ENCODE results near the gene TSR1. TPM values are rescaled to one million over a fixed set of nuclear protein-coding genes. Genes with fewer than 3 reads are reported as not detected.

Gene TSR1
- total and polyA plus RNA-seq, 7 experiments from 2014 or later, result 13.1 to 42.8 (median 28.4) TPM

DNA sequence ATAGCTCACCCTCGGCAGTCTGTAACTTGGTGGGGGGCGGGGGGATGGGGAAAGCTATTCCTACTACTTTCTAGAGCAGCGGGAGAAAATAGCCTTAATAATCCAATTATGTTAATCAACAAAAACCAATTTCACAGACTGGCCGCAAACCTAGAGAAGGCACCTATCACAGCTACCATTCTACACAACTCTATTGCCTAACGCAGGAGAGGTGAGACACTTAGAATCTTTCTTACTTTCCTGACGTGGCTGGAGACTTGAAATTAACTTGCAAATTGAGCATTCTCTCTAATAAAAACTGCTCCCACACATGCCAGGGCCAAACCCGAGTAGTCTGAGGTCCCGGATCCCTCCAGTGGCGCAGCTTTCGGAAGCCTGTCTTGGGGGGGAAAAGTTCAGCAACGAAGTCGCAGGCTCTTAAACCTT is 33.5 kb downstream of the TSR1 start:
- ChIA-PET POLR2A (interaction anchor here (0.5 to 2.4 kb wide), 16 partner anchors 11 to 292 kb away, joined by 3 to 21 read pairs (median 3); partner anchors contain the start of genes DPH1, HIC1 and TSR1), CTCF (interaction anchor here (0.9 kb wide), 1 partner anchor 20 kb away, joined by 3 read pairs; no protein-coding TSS in a partner anchor)
- ATAC-seq, result no peak
- Mint-ChIP-seq H3K27ac (peak overlapping the region; percentile 76 to 95 (median 84)), H3K27me3 (no peaks in the 10 kb centered on the region), H3K36me3 (peaks cover 8 to 26% (median 12%) of the 10 kb centered on the region in 5 donors), H3K4me1 (peaks cover 25 to 66% (median 51%) of the 10 kb centered on the region in 7 donors), H3K4me3 (peak overlapping the region; percentile 90 to 98 (median 92)), H3K9me3 (no peaks in the 10 kb centered on the region)
- Histone ChIP-seq H3K36me3 (ENCODE audit: control insufficient read depth in 2 of 3, insufficient read depth in 3 of 3, low read length in 3 of 3) (peaks cover 4 to 28% (median 5%) of the 10 kb centered on the region in 3 experiments), H3K4me3 (ENCODE audit: low read length) (peak overlapping the region; percentile 75), H3K4me1 (ENCODE audit: control insufficient read depth in 2 of 2, insufficient read depth in 2 of 2, low read length in 2 of 2) (peaks cover 9 to 13% of the 10 kb centered on the region in 2 donors), H3K27me3 (ENCODE audit: control insufficient read depth in 2 of 2, insufficient read depth in 2 of 2, low read length in 2 of 2) (no peaks in the 10 kb centered on the region), H3K9me3 (ENCODE audit: control insufficient read depth in 2 of 3, low read length in 3 of 3) (no peaks in the 10 kb centered on the region), H3K27ac (ENCODE audit: low read depth, low read length) (peak overlapping the region; percentile 98)
- intact Hi-C loops (cut with micrococcal nuclease), result loop anchor here (1.0 to 10.0 kb wide), 13 partner anchors 34 to 658 kb away; partner anchors contain the start of genes RILP (in 2 of the 2), TSR1 (in 2 of the 2), MNT (in 1 of the 2) and OVCA2 (in 1 of the 2)
- peak in 4 of 9 donors; percentile 18 to 41 (median 28) for DNase-seq

DNA sequence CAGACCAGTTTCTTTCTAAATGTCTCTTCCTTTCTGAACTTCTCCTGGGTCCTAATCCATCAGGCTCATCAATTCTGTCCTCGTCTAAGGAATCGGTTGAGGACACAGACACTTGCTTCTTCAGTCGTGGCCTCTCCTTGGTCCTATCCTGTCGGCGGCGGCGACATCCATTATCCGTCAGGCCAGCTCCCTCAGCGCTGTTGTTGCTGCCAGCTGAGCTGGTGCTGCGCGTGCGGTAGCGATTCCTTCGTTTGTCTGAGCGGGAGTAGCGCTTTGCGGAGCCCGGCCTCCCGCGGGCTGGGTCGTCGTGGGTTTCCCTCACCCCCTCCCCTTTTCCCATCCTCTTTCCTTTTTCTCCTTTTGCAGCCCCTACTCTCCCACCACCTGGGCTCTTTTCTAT is 36.5 kb downstream of the TSR1 start:
- Mint-ChIP-seq H3K4me3 (no peak overlapping the region), H3K27me3 (no peaks in the 10 kb centered on the region), H3K9me3 (no peaks in the 10 kb centered on the region), H3K36me3 (peaks cover 27 to 44% (median 30%) of the 10 kb centered on the region in 5 donors), H3K4me1 (peaks cover 31 to 74% (median 59%) of the 10 kb centered on the region in 7 donors), H3K27ac (peak overlapping the region in 1 of 9 donors; percentile 55)
- Histone ChIP-seq H3K36me3 (ENCODE audit: control insufficient read depth in 2 of 3, insufficient read depth in 3 of 3, low read length in 3 of 3) (peaks cover 5 to 55% (median 13%) of the 10 kb centered on the region in 3 experiments), H3K27me3 (ENCODE audit: control insufficient read depth in 2 of 2, insufficient read depth in 2 of 2, low read length in 2 of 2) (no peaks in the 10 kb centered on the region), H3K27ac (ENCODE audit: low read depth, low read length) (no peak overlapping the region), H3K4me3 (ENCODE audit: low read length) (no peak overlapping the region), H3K4me1 (ENCODE audit: control insufficient read depth in 2 of 2, insufficient read depth in 2 of 2, low read length in 2 of 2) (peaks cover 9 to 13% of the 10 kb centered on the region in 2 donors), H3K9me3 (ENCODE audit: control insufficient read depth in 2 of 3, low read length in 3 of 3) (no peaks in the 10 kb centered on the region)
- ChIA-PET POLR2A (interaction anchor here (1.2 kb wide), 1 partner anchor 37 kb away, joined by 4 read pairs; the partner anchor contains the start of gene TSR1), CTCF (interaction anchor here (0.7 kb wide), 1 partner anchor 18 kb away, joined by 3 read pairs; no protein-coding TSS in a partner anchor)
- DNase-seq (no peak), ATAC-seq (no peak)
- intact Hi-C loops (cut with micrococcal nuclease), result loop anchor here (5.0 to 10.0 kb wide), 2 partner anchors 118 to 655 kb away; partner anchors contain the start of genes RILP (in 1 of the 2) and SCARF1 (in 1 of the 2)

DNA sequence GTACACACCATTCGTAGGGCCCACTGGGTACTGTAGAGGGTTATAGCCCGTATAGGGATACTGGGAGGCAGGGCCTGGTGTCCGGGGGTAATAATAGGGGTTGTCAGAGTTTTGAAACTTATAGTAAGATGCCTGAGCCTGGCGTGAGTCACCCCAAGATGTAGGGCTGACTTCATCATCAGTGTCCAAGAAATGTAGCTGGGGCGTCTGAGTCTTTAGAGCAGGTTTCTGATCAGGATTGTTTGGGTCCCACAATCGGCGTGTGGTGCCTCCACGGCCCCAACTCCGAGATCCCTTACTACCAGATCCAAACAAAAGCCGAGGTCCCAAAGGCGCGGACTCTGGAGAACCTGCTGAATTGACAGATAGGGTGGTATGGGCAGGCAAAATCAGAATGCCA is 37.1 kb downstream of the TSR1 start:
- ChIA-PET POLR2A (interaction anchor here (1.2 kb wide), 1 partner anchor 37 kb away, joined by 4 read pairs; the partner anchor contains the start of gene TSR1), CTCF (no interaction called here)
- ATAC-seq, result no peak
- intact Hi-C loops (cut with micrococcal nuclease), result no loop called here
- Mint-ChIP-seq H3K36me3 (peaks cover 32 to 50% (median 36%) of the 10 kb centered on the region in 5 donors), H3K27ac (no peak overlapping the region), H3K27me3 (no peaks in the 10 kb centered on the region), H3K9me3 (no peaks in the 10 kb centered on the region), H3K4me1 (peaks cover 33 to 78% (median 64%) of the 10 kb centered on the region in 7 donors), H3K4me3 (no peak overlapping the region)
- Histone ChIP-seq H3K27me3 (ENCODE audit: control insufficient read depth in 2 of 2, insufficient read depth in 2 of 2, low read length in 2 of 2) (no peaks in the 10 kb centered on the region), H3K36me3 (ENCODE audit: control insufficient read depth in 2 of 3, insufficient read depth in 3 of 3, low read length in 3 of 3) (peaks cover 5 to 59% (median 13%) of the 10 kb centered on the region in 3 experiments), H3K9me3 (ENCODE audit: control insufficient read depth in 2 of 3, low read length in 3 of 3) (no peaks in the 10 kb centered on the region), H3K4me3 (ENCODE audit: low read length) (no peak overlapping the region), H3K4me1 (ENCODE audit: control insufficient read depth in 2 of 2, insufficient read depth in 2 of 2, low read length in 2 of 2) (peaks cover 9 to 13% of the 10 kb centered on the region in 2 donors), H3K27ac (ENCODE audit: low read depth, low read length) (no peak overlapping the region)
- no peak for DNase-seq

DNA sequence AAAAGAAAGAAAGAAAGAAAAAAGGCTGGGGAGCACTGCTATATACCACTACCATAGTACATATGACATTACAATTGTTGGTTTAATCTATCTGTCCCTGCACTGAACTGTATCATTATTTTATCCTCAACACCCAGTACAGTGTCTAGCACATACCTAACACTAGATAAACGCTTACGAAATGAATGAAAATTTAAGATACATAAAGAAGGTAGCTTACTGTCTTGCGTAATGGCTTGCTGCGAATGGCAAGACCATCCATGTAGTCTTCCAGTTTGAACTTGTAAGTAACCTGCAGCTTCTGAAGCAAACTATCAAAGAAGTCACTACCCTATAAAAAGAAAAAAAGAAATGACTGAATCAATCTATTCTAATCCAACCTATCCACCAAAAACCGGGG is 39.2 kb downstream of the TSR1 start:
- H3K27ac ChIP-seq (ENCODE audit: low read depth, low read length), result no peak overlapping the region
- ATAC-seq (no peak), DNase-seq (no peak)
- Mint-ChIP-seq H3K36me3 (peaks cover 40 to 62% (median 43%) of the 10 kb centered on the region in 5 donors), H3K4me3 (no peak overlapping the region), H3K9me3 (no peaks in the 10 kb centered on the region), H3K4me1 (peaks cover 25 to 74% (median 64%) of the 10 kb centered on the region in 7 donors), H3K27ac (peak overlapping the region in 1 of 9 donors; percentile 16), H3K27me3 (no peaks in the 10 kb centered on the region)
- intact Hi-C loops (cut with micrococcal nuclease), result no loop called here
- CTCF ChIA-PET, result interaction anchor here (1.7 kb wide), 1 partner anchor 239 kb away, joined by 4 read pairs; no protein-coding TSS in a partner anchor
- no peak overlapping the region for H3K4me3 ChIP-seq (ENCODE audit: low read length)
- H3K27me3 ChIP-seq (ENCODE audit: control insufficient read depth in 2 of 2, insufficient read depth in 2 of 2, low read length in 2 of 2), result no peaks in the 10 kb centered on the region
- H3K4me1 ChIP-seq (ENCODE audit: control insufficient read depth in 2 of 2, insufficient read depth in 2 of 2, low read length in 2 of 2), result peaks cover under 1 to 4% of the 10 kb centered on the region in 2 donors
- H3K36me3 ChIP-seq (ENCODE audit: control insufficient read depth in 2 of 3, insufficient read depth in 3 of 3, low read length in 3 of 3), result peaks cover 11 to 72% (median 20%) of the 10 kb centered on the region in 3 experiments
- POLR2A ChIA-PET, result interaction anchor here (0.7 kb wide), 2 partner anchors 34 to 77 kb away, joined by 3 read pairs; no protein-coding TSS in a partner anchor
- H3K9me3 ChIP-seq (ENCODE audit: control insufficient read depth in 2 of 3, low read length in 3 of 3), result no peaks in the 10 kb centered on the region

DNA sequence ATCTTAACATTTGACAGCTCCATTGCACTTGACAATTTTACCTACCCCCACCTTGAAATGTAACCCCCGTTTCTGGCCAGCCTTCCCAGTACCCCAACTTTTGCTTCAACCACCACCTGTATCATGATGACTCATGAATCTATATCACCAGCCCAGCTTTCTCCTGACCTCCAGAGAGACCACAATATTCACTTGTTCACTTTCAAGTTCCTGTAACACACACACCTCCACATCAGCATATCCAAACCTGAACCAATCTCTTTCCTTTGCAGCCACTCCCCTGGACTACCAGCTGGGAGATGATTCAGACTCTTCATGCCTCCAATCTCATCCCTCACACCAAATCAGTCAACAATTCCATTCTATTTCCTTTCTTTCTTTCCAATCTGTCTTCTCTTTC is 40.7 kb downstream of the TSR1 start:
- Histone ChIP-seq H3K4me1 (ENCODE audit: control insufficient read depth in 2 of 2, insufficient read depth in 2 of 2, low read length in 2 of 2) (no peaks in the 10 kb centered on the region), H3K4me3 (ENCODE audit: low read length) (no peak overlapping the region), H3K27me3 (ENCODE audit: control insufficient read depth in 2 of 2, insufficient read depth in 2 of 2, low read length in 2 of 2) (no peaks in the 10 kb centered on the region), H3K36me3 (ENCODE audit: control insufficient read depth in 2 of 3, insufficient read depth in 3 of 3, low read length in 3 of 3) (peaks cover 11 to 85% (median 23%) of the 10 kb centered on the region in 3 experiments), H3K27ac (ENCODE audit: low read depth, low read length) (no peak overlapping the region), H3K9me3 (ENCODE audit: control insufficient read depth in 2 of 3, low read length in 3 of 3) (no peaks in the 10 kb centered on the region)
- ChIA-PET CTCF (interaction anchor here (0.9 kb wide), 1 partner anchor 12 kb away, joined by 3 read pairs; no protein-coding TSS in a partner anchor), POLR2A (no interaction called here)
- no peaks in the 10 kb centered on the region for H3K27me3 Mint-ChIP-seq
- intact Hi-C loops (cut with micrococcal nuclease), result no loop called here
- no peaks in the 10 kb centered on the region for H3K9me3 Mint-ChIP-seq
- no peak for ATAC-seq
- peaks cover 47 to 72% (median 52%) of the 10 kb centered on the region in 5 donors for H3K36me3 Mint-ChIP-seq
- no peak for DNase-seq
- peak overlapping the region in 2 of 10 donors; percentile 6 for H3K4me3 Mint-ChIP-seq
- peak overlapping the region in 6 of 9 donors; percentile 2 to 65 (median 38) for H3K27ac Mint-ChIP-seq
- peaks cover 21 to 60% (median 53%) of the 10 kb centered on the region in 7 donors for H3K4me1 Mint-ChIP-seq

DNA sequence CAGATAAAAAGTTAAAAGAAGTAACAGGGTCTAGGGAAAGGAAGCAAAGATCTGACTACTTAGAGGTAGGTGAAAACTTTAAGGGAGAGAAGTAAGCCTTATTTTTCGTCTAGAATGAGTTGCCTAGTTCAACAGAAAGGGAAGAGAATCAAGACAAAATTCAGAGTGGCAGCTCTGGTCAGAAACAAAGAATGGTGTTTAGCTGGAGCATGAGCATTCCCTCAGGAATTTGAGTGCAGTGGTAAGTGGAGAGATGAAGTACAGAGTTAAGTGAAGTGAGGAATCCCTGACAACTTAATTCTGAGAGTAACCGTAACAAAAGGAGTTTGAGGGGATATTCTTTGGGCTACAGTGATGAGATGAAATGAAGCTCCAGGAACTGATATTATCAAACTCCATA is 44.2 kb downstream of the TSR1 start:
- intact Hi-C loops (cut with micrococcal nuclease), result no loop called here
- peaks cover 32 to 65% (median 53%) of the 10 kb centered on the region in 5 donors for H3K36me3 Mint-ChIP-seq
- Histone ChIP-seq H3K9me3 (ENCODE audit: control insufficient read depth in 2 of 3, low read length in 3 of 3) (no peaks in the 10 kb centered on the region), H3K36me3 (ENCODE audit: control insufficient read depth in 2 of 3, insufficient read depth in 3 of 3, low read length in 3 of 3) (peaks cover 6 to 84% (median 25%) of the 10 kb centered on the region in 3 experiments), H3K27me3 (ENCODE audit: control insufficient read depth in 2 of 2, insufficient read depth in 2 of 2, low read length in 2 of 2) (no peaks in the 10 kb centered on the region), H3K4me1 (ENCODE audit: control insufficient read depth in 2 of 2, insufficient read depth in 2 of 2, low read length in 2 of 2) (no peaks in the 10 kb centered on the region), H3K27ac (ENCODE audit: low read depth, low read length) (no peak overlapping the region), H3K4me3 (ENCODE audit: low read length) (no peak overlapping the region)
- CTCF ChIA-PET, result interaction anchor here (1.0 to 1.5 kb wide), 2 partner anchors 9 to 47 kb away, joined by 5 to 8 read pairs; no protein-coding TSS in a partner anchor
- POLR2A ChIA-PET, result interaction anchor here (0.7 to 1.2 kb wide), 2 partner anchors 10 to 11 kb away, joined by 3 to 5 read pairs; partner anchors contain the start of genes SMG6 and SRR
- no peak for DNase-seq
- ATAC-seq, result no peak
- H3K27me3 Mint-ChIP-seq, result no peaks in the 10 kb centered on the region
- peak overlapping the region in 3 of 9 donors; percentile 1 to 47 (median 3) for H3K27ac Mint-ChIP-seq
- H3K4me3 Mint-ChIP-seq, result no peak overlapping the region
- H3K4me1 Mint-ChIP-seq, result peaks cover 16 to 30% (median 28%) of the 10 kb centered on the region in 7 donors
- H3K9me3 Mint-ChIP-seq, result no peaks in the 10 kb centered on the region

Measured in naive thymus-derived CD4-positive, alpha-beta T cell (primary cell).